GM10248 (cell line): ENCODE results near the gene SDCCAG8.

Source experiments
- CTCF ChIA-PET: fragments of 300-600 bp; sonication (Branson Sonifier 250); formaldehyde crosslinking; extraction: SDS; loops from one replicate; lab custom pipeline; 2021; ENCODE audit warnings: antibody characterized with exemption; lab: Yijun Ruan, JAX
- POLR2A ChIA-PET: fragments of 350-650 bp; sonication (Branson Sonifier 250); formaldehyde crosslinking; extraction: SDS; loops from one replicate; lab custom pipeline; 2020; ENCODE audit warnings: antibody characterized with exemption; lab: Yijun Ruan, JAX
- DNase-seq: peaks from one replicate; pipeline ENCODE4 v3.0.0; 2012; ENCODE audit errors: extremely low spot score
- TF ChIP-seq, protein P1 (sequence below): IDR thresholded peaks from 2 replicates; pipeline ENCODE4 v1.5.1; 2012; ENCODE audit warnings: mild to moderate bottlenecking, low read depth; ENCODE audit errors: extremely low read depth, missing control alignments, control extremely low read depth

SDCCAG8 gene

DNA sequence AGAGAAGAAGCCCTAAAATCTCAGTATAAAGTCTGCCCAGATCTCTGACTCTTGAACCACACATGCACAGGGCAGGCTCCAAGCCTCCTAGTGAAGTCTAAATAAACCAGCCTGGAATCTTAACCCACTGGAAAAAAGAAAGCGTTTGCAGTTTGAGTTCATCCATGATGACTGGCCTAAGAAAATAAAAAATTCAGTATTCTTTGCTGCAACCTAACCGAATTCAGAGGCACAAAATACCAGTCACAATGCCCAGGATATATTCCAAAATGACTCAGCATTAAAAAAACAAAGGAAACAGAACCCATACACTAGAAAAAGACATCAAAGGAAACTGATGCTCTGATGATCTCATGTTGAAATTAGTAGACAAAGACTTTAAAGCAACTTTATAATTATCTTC is 269.2 kb downstream of the SDCCAG8 start:
- CTCF ChIA-PET, result interaction anchor here (0.8 kb wide), 1 partner anchor 23 kb away, joined by 3 read pairs; no protein-coding TSS in a partner anchor
- POLR2A ChIA-PET, result no interaction called here
- no peak for DNase-seq
- TF ChIP-seq, protein P1, sequence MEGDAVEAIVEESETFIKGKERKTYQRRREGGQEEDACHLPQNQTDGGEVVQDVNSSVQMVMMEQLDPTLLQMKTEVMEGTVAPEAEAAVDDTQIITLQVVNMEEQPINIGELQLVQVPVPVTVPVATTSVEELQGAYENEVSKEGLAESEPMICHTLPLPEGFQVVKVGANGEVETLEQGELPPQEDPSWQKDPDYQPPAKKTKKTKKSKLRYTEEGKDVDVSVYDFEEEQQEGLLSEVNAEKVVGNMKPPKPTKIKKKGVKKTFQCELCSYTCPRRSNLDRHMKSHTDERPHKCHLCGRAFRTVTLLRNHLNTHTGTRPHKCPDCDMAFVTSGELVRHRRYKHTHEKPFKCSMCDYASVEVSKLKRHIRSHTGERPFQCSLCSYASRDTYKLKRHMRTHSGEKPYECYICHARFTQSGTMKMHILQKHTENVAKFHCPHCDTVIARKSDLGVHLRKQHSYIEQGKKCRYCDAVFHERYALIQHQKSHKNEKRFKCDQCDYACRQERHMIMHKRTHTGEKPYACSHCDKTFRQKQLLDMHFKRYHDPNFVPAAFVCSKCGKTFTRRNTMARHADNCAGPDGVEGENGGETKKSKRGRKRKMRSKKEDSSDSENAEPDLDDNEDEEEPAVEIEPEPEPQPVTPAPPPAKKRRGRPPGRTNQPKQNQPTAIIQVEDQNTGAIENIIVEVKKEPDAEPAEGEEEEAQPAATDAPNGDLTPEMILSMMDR, result no peak

DNA sequence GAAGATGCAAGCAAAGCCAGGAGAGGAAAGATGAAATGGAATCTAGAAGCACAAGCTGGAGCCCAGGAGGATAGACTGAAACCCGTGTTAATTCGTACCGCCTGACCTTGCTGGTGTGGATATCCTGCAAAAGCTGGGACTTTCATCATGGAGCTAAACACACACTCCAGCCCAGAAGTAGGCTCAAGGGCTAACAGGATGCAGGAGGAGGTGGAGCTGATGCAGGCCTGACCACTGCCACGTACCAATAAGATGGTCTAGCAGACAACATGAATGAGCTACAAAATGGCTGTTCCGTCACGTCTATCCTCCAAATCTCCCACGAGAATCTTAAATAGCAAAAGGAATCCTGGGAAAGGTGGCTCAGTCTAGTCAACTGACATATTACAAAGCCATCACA is 270.3 kb downstream of the SDCCAG8 start:
- TF ChIP-seq, protein P1, result no peak
- CTCF ChIA-PET, result interaction anchor here (1.1 kb wide), 1 partner anchor 10 kb away, joined by 3 read pairs; no protein-coding TSS in a partner anchor
- POLR2A ChIA-PET, result no interaction called here
- no peak for DNase-seq

DNA sequence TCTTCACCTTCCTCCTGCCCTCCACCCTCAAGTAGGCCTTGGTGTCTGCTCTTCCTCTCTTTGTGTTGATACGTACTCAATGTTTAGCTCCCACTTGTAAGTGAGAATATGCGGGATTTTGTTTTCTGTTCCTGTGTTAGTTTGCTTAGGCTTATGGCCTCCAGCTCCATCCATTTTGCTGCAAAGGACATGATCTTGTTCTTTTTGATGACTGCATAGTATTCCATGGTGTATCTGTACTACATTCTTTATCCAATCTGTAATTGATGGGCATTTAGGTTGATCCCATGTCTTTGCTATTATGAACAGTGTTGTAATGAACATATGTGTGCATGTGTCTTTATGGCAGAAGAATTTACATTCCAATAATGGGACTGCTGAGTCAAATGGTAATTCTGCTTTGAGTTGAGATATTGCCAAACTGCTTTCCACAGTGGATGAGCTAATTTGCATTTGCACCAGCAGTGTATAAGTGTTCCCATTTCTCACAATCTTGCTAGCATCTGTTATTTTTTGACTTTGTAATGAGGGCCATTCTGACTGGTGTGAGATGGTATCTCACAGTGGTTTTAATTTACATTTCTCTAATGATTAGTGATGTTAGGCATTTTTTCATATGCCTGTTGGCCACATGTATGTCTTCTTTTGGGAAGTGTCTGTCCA is 272.7 kb downstream of the SDCCAG8 start:
- POLR2A ChIA-PET, result no interaction called here
- CTCF ChIA-PET, result interaction anchor here (0.7 to 1.3 kb wide), 2 partner anchors 17 to 26 kb away, joined by 3 to 4 read pairs; no protein-coding TSS in a partner anchor
- no peak for DNase-seq
- TF ChIP-seq, protein P1, result no peak

DNA sequence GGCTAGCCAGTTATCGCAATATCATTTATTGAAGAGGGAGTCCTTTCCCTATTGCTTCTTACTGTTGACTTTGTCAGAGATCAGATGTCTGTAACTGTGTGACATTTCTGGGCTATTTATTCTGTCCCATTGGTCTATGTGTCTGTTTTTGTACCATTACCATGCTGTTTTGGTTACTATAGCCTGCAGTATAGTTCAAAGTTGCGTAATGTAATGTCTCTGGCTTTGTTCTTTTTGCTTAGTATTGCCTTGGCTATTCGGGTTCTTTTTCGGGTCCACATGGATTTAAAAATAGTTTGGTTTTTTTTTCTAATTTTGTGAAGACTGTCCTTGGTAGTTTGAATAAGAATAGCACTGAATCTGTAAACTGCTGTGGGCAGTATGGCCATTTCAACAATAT is 273.7 kb downstream of the SDCCAG8 start:
- ChIA-PET POLR2A (no interaction called here), CTCF (interaction anchor here (1.8 kb wide), 1 partner anchor 13 kb away, joined by 5 read pairs; no protein-coding TSS in a partner anchor)
- no peak for DNase-seq
- TF ChIP-seq, protein P1, result no peak

DNA sequence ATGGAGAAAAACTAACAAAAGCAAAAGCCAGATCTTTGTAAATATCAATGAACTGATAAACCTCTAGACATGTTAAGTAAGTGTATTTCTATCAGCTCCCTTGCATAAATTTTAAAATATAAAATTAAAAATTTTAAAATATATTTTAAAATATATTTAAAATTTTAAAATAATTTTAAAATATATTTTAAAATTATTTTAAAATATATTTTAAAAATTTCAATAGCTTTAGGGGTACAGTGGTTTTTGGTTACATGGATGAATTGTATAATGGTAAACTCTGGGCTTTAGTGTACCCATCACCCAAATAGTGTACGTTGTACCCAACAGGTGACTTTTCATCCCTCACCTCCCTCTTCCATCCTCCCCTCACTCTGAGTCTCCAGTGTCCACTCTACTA is 279.2 kb downstream of the SDCCAG8 start:
- TF ChIP-seq, protein P1, result no peak
- POLR2A ChIA-PET, result no interaction called here
- CTCF ChIA-PET, result interaction anchor here (1.4 to 1.5 kb wide), 2 partner anchors 8 to 23 kb away, joined by 3 to 5 read pairs; no protein-coding TSS in a partner anchor
- no peak for DNase-seq

DNA sequence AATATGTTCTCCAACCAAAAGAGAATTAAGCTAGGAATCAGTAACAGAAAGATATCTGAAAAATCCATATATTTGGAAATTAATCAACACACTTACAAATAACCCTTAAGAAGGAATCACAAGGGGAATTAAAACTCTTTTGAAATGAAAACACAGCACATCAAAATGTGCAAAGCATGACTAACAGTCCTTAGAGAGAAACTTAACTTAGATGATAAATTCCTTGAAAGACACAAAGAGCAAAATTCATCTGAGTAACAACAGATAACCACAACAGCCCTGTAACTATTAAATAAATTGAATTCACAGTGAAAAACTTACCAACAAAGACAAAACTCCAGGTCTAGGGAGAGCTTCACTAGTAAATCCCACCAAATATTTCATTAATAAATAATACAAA is 283.8 kb downstream of the SDCCAG8 start:
- ChIA-PET CTCF (no interaction called here), POLR2A (no interaction called here)
- TF ChIP-seq, protein P1, result no peak
- no peak for DNase-seq
